Epithelial cell of proximal tubule (primary cell): ENCODE results near the gene ERC2. TPM values are rescaled to one million over a fixed set of nuclear protein-coding genes. Genes with fewer than 3 reads are reported as not detected.

Experiments
- DNase-seq: peaks from one replicate; pipeline ENCODE4 v3.0.0-alpha.2; 2011; ENCODE audit warnings: low read depth
- H3K4me3 ChIP-seq: 2 replicates; pipeline ENCODE4 v1.5.1; 2011; ENCODE audit warnings: low read depth, mild to moderate bottlenecking, low read length
- CTCF ChIP-seq: conservative IDR thresholded peaks from 2 replicates; pipeline ENCODE4 v1.5.1; 2012; ENCODE audit warnings: low read depth, mild to moderate bottlenecking, low read length
- total RNA-seq: library from RNA; depleted of rRNA; stranded (reverse); fragments of >200 nt; gene quantifications from 2 replicates; pipeline ENCODE4 v1.2.3, GENCODE V29; 2015

The ERC2 gene
- total RNA-seq, 1 donor from 2014 or later: 2.7 TPM

- no peak for TF ChIP-seq CTCF
- H3K4me3 ChIP-seq: no peak overlapping the region
- no peak for DNase-seq
Observed at GRCh38 chr3:55870594-55870993, 597.7 kb downstream of the ERC2 start.

- peak; percentile 8 for TF ChIP-seq CTCF
Observed at GRCh38 chr3:55868347-55868746, 599.9 kb downstream of the ERC2 start.

GRCh38 chr3:55863028-55863427, 605.2 kb downstream of the ERC2 start:
- DNase-seq: no peak
- no peak for TF ChIP-seq CTCF
- H3K4me3 ChIP-seq: no peak overlapping the region

More at GRCh38 chr3:55868347-55868746, 599.9 kb downstream of the ERC2 start:
- no peak for DNase-seq
- H3K4me3 ChIP-seq: no peak overlapping the region

- H3K4me3 ChIP-seq: no peak overlapping the region
- no peak for DNase-seq
- TF ChIP-seq CTCF: no peak
Observed at GRCh38 chr3:55860049-55860721, 608.1 kb downstream of the ERC2 start.

GRCh38 chr3:55859305-55859704, 609.0 kb downstream of the ERC2 start:
- TF ChIP-seq CTCF: no peak
- DNase-seq: no peak
- no peak overlapping the region for H3K4me3 ChIP-seq

- no peak for TF ChIP-seq CTCF
- no peak overlapping the region for H3K4me3 ChIP-seq
- DNase-seq: no peak
Observed at GRCh38 chr3:55858727-55859126, 609.5 kb downstream of the ERC2 start.

- no peak overlapping the region for H3K4me3 ChIP-seq
- no peak for DNase-seq
- TF ChIP-seq CTCF: no peak
Observed at GRCh38 chr3:55858302-55858701, 610.0 kb downstream of the ERC2 start.
